ENCODE data around the gene IL6R.

Gene IL6R

DNA sequence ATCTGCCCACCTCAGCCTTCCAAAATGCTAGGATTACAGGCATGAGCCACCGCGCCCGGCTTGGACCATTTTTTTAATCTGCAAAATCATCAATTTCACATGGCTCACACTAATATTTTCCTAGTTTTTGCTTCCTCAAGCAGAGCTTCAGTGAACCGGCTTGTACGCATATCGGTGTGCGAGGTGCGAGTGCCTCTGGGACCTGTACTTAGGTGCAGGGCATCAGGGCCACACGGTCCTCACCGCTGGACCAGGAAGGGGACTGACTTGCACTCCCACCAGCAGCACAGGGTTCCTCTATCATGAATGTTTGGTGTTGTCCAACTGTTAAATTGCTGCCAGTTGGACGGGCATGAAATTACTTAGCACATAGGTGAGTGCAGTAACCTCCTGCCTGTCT is 112.5 kb downstream of the IL6R start:
- no peaks in the 10 kb centered on the region for H3K36me3 ChIP-seq (ENCODE audit: insufficient read depth, low read depth, low read length)
- no peaks in the 10 kb centered on the region for H3K9me3 ChIP-seq (ENCODE audit: insufficient read depth, low read depth, low read length)
- H3K4me3 ChIP-seq (ENCODE audit: low read length): no peak overlapping the region
- H3K27me3 ChIP-seq (ENCODE audit: insufficient read depth, low read length): no peaks in the 10 kb centered on the region; the same call in 1 of the 2 replicates
- no peak overlapping the region for H3K27ac ChIP-seq (ENCODE audit: low read length)
- H3K4me1 ChIP-seq (ENCODE audit: insufficient read depth, low read length): no peaks in the 10 kb centered on the region
- H3K9ac ChIP-seq (ENCODE audit: low read depth, low read length): no peak overlapping the region
